K562 (cell line): ENCODE data around the gene MAP3K12. TPM values are rescaled to one million over a fixed set of nuclear protein-coding genes. Genes with fewer than 3 reads are reported as not detected.
A peak's percentile ranks its signal among the peaks of the same experiment; 100 is the strongest.

ENCODE experiments used
- CEBPZ ChIP-seq: fragments of 150-350 bp; IDR thresholded peaks from 2 replicates; pipeline ENCODE4 v1.6.1; 2014; ENCODE audit warnings: low read depth, mild to moderate bottlenecking, low read length, borderline replicate concordance
- DEAF1 ChIP-seq: fragments of 450-650 bp; formaldehyde crosslinking; IDR thresholded peaks from 2 replicates; pipeline ENCODE4 v1.4.0; 2020; ENCODE audit warnings: mild to moderate bottlenecking, moderate library complexity
- DLX4 ChIP-seq: fragments of 250-450 bp; sonication (Bioruptor Pico); IDR thresholded peaks from 2 replicates; pipeline ENCODE4 v1.6.1; 2021; ENCODE audit warnings: mild to moderate bottlenecking
- ELF4 ChIP-seq: fragments of 450-650 bp; formaldehyde crosslinking; IDR thresholded peaks from 2 replicates; pipeline ENCODE4 v1.4.0; 2022; ENCODE audit warnings: missing genetic modification characterization
- FOXJ2 ChIP-seq: fragments of 200-800 bp; sonication (Bioruptor generic); IDR thresholded peaks from 2 replicates; pipeline ENCODE4 v1.6.1; 2016; ENCODE audit warnings: missing genetic modification characterization, missing compliant biosample characterization
- HNRNPLL ChIP-seq: fragments of 200-400 bp; formaldehyde crosslinking; IDR thresholded peaks from 2 replicates; pipeline ENCODE4 v1.6.1; 2017; ENCODE audit warnings: low read length, low read depth, mild to moderate bottlenecking; ENCODE audit not compliant: poor library complexity, severe bottlenecking
- MYNN ChIP-seq, 2 experiments: sonication (generic); formaldehyde crosslinking in 1 of 2; IDR thresholded peaks; 2 replicates each; pipeline versions ENCODE4 v1.5.0 to v1.6.1; 2016 to 2020; ENCODE audit warnings: antibody characterized with exemption in 1 of 2, missing genetic modification reagents in 1 of 2
- NFRKB ChIP-seq: fragments of 450-650 bp; IDR thresholded peaks from 2 replicates; pipeline ENCODE4 v1.6.1; 2016; ENCODE audit warnings: low read depth
- SMC3 ChIP-seq: conservative IDR thresholded peaks from 2 replicates; pipeline ENCODE4 v1.6.1; 2011; ENCODE audit warnings: low read depth, low read length, improper control_type of control experiment; ENCODE audit not compliant: insufficient read depth
- ZBTB2 ChIP-seq: fragments of 450-650 bp; IDR thresholded peaks from 2 replicates; pipeline ENCODE4 v1.6.1; 2016; ENCODE audit warnings: antibody characterized with exemption
- ZBTB7A ChIP-seq: IDR thresholded peaks from 2 replicates; pipeline ENCODE4 v1.6.1; 2011; ENCODE audit warnings: low read depth, mild to moderate bottlenecking, low read length, moderate library complexity, borderline replicate concordance; ENCODE audit not compliant: control insufficient read depth
- ZNF592 ChIP-seq: fragments of 450-650 bp; IDR thresholded peaks from 2 replicates; pipeline ENCODE4 v1.6.1; 2017; ENCODE audit warnings: antibody characterized with exemption, mild to moderate bottlenecking
- polyA plus RNA-seq, 8 experiments: library from polyadenylated mRNA; depleted of rRNA in 4 of 8; stranded (reverse) in 5 of 8; unstranded in 3 of 8; fragments of >200 nt; fragmentation: Nextera tagmentation in 2 of 8; fragmentation: Illumina TruSeq in 1 of 8; extraction: Ambion mirVana in 2 of 8; extraction: Trizol in 1 of 8; gene quantifications; 2 replicates each; pipeline versions ENCODE4 v1.2.1 to v1.2.3, GENCODE V29; 2011 to 2014; ENCODE audit warnings: inconsistent platforms in 1 of 8, missing spikeins in 1 of 8
- total RNA-seq, 7 experiments: library from RNA; depleted of rRNA in 6 of 7; stranded (reverse); fragments of >200 nt in 6 of 7; fragmentation: Illumina TruSeq in 2 of 7; extraction: Trizol in 2 of 7; gene quantifications; 2 replicates each; pipeline versions ENCODE4 v1.2.1 to v1.2.3, GENCODE V29; 2011 to 2021; ENCODE audit warnings: low replicate concordance in 1 of 7

Gene MAP3K12
- total and polyA plus RNA-seq, 9 of the 15 experiments (the other 6 are each of a cell fraction or from before 2014, with no cell fraction given), result 0.10 to 2.4 (median 1.6) TPM

GRCh38 chr12:53451661-53452158 lies 47.5 kb downstream of the MAP3K12 start, which contains the start of gene PCBP2 (continued):
- no peak for TF ChIP-seq DEAF1 (CRISPR knock-in tag)
- TF ChIP-seq ZBTB7A, result peak; percentile 89
- no peak for TF ChIP-seq DLX4 (CRISPR knock-in tag)
- peak; percentile 51 for TF ChIP-seq HNRNPLL
- 0 out of 2 replicates have a peak, but pooled peaks have one; percentile 54 for TF ChIP-seq SMC3
- peak; percentile 68 for TF ChIP-seq MYNN (IDR thresholded peaks at IDR 0.05)
- no peak for TF ChIP-seq MYNN (CRISPR knock-in tag; IDR thresholded peaks at IDR 0.05)
- peak; percentile 60 for TF ChIP-seq ZBTB2
- TF ChIP-seq ZNF592, result no peak
- 0 out of 2 replicates have a peak, but pooled peaks have one; percentile 48 for TF ChIP-seq ELF4 (CRISPR knock-in tag)
- TF ChIP-seq CEBPZ, result no peak
- no peak for TF ChIP-seq FOXJ2 (tag)
- TF ChIP-seq NFRKB, result peak; percentile 62
